OCI-LY1 (cell line): ENCODE results near the gene MAP3K7CL.

ENCODE experiments used
- H2AFZ ChIP-seq: fragments of 200-600 bp; sonication (generic), shearing (Covaris generic); 2 replicates; pipeline ENCODE4 v1.6.0; 2014; ENCODE audit warnings: antibody characterized with exemption, mild to moderate bottlenecking, low read length
- H3F3A ChIP-seq: fragments of 200-600 bp; sonication (generic), shearing (Covaris generic); 2 replicates; pipeline ENCODE4 v1.6.0; 2014; ENCODE audit warnings: mild to moderate bottlenecking, antibody characterized with exemption, low read length, moderate library complexity; ENCODE audit not compliant: insufficient read depth
- H3K27ac ChIP-seq: fragments of 200-600 bp; sonication (generic); 2 replicates; pipeline ENCODE4 v1.5.1; 2014; ENCODE audit warnings: low read length, mixed run types, mild to moderate bottlenecking, low read depth; ENCODE audit not compliant: poor library complexity, severe bottlenecking
- H3K27me3 ChIP-seq: fragments of 200-600 bp; sonication (generic); 2 replicates; pipeline ENCODE4 v1.6.0; 2014; ENCODE audit warnings: antibody characterized with exemption, mild to moderate bottlenecking, low read length, moderate library complexity; ENCODE audit not compliant: insufficient read depth
- H3K36me3 ChIP-seq: fragments of 200-600 bp; sonication (generic); 2 replicates; pipeline ENCODE4 v1.6.1; 2014; ENCODE audit warnings: mild to moderate bottlenecking, antibody characterized with exemption, low read length, moderate library complexity, mixed read lengths; ENCODE audit not compliant: insufficient read depth
- H3K4me1 ChIP-seq: fragments of 200-600 bp; sonication (generic); 2 replicates; pipeline ENCODE4 v1.5.1; 2014; ENCODE audit warnings: mild to moderate bottlenecking, low read length, moderate library complexity; ENCODE audit not compliant: insufficient read depth, severe bottlenecking
- H3K4me2 ChIP-seq: fragments of 200-600 bp; sonication (generic), shearing (Covaris generic); 2 replicates; pipeline ENCODE4 v1.6.1; 2014; ENCODE audit warnings: low read length
- H3K4me3 ChIP-seq: fragments of 200-600 bp; sonication (generic); 2 replicates; pipeline ENCODE4 v1.5.1; 2014; ENCODE audit warnings: low read length, low read depth, mild to moderate bottlenecking, mixed read lengths; ENCODE audit not compliant: poor library complexity, severe bottlenecking
- H3K79me2 ChIP-seq: fragments of 200-600 bp; shearing (Covaris generic); 2 replicates; pipeline ENCODE4 v1.6.1; 2016; ENCODE audit warnings: mixed run types, low read length, mixed read lengths; ENCODE audit not compliant: insufficient read depth
- H3K9ac ChIP-seq: fragments of 200-600 bp; sonication (generic), shearing (Covaris generic); 2 replicates; pipeline ENCODE4 v1.6.1; 2014; ENCODE audit warnings: mild to moderate bottlenecking, low read length, mixed read lengths
- H3K9me2 ChIP-seq: fragments of 200-600 bp; sonication (generic), shearing (Covaris generic); 2 replicates; pipeline ENCODE4 v1.6.1; 2014; ENCODE audit warnings: low read depth, mild to moderate bottlenecking, low read length, mixed read lengths
- H3K9me3 ChIP-seq: fragments of 200-600 bp; shearing (Covaris generic); 2 replicates; pipeline ENCODE4 v1.6.1; 2014; ENCODE audit warnings: low read length, mixed read lengths
- H4K20me1 ChIP-seq: fragments of 200-600 bp; sonication (generic), shearing (Covaris generic); 2 replicates; pipeline ENCODE4 v1.6.0; 2016; ENCODE audit warnings: mild to moderate bottlenecking, low read length; ENCODE audit not compliant: insufficient read depth
- CTCF ChIP-seq: fragments of 200-600 bp; sonication (generic), shearing (Covaris generic); IDR thresholded peaks from 2 replicates; pipeline ENCODE4 v1.5.1; 2017; ENCODE audit warnings: mild to moderate bottlenecking, antibody characterized with exemption, low read length, moderate library complexity, mixed read lengths
- EZH2 ChIP-seq: fragments of 200-600 bp; sonication (generic), shearing (Covaris generic); IDR thresholded peaks from 2 replicates; pipeline ENCODE4 v1.8.0; 2017; ENCODE audit warnings: borderline replicate concordance, mixed run types, mild to moderate bottlenecking, antibody characterized with exemption, low read length, moderate library complexity, mixed read lengths

MAP3K7CL gene

DNA sequence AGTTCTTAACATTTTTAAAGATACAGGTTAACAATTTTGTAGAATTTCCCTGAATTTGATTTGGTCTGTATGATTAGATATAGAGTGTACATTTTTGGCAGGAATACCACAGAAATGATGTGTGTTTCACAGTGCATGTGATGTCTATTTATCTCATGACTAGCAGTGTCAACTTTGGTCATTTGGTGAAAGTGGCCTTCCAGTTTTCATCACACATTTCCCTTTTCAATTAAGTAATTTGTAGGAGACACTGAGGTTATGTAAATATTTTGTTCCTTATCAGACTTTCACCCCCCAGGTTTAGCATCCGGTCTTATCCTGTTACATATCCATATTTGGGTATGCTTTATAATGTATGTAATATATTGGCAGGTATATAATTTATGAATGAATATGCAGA is 41.8 kb downstream of the MAP3K7CL start:
- no peak for TF ChIP-seq CTCF
- TF ChIP-seq EZH2, result no peak
- H3K27ac ChIP-seq, result no peak overlapping the region
- H3K9me3 ChIP-seq, result no peaks in the 10 kb centered on the region
- H3K4me3 ChIP-seq, result no peak overlapping the region
- no peaks in the 10 kb centered on the region for H3K79me2 ChIP-seq
- peaks cover 23% of the 10 kb centered on the region for H3K4me1 ChIP-seq
- H3K4me2 ChIP-seq, result no peak overlapping the region
- H2AFZ ChIP-seq, result no peak overlapping the region
- 0 out of 2 replicates have a peak, but pooled peaks cover 5% of the 10 kb centered on the region for H3F3A ChIP-seq
- H3K9me2 ChIP-seq, result no peaks in the 10 kb centered on the region
- no peaks in the 10 kb centered on the region for H3K27me3 ChIP-seq
- H3K9ac ChIP-seq, result no peak overlapping the region
- H4K20me1 ChIP-seq, result no peaks in the 10 kb centered on the region
- no peaks in the 10 kb centered on the region for H3K36me3 ChIP-seq

DNA sequence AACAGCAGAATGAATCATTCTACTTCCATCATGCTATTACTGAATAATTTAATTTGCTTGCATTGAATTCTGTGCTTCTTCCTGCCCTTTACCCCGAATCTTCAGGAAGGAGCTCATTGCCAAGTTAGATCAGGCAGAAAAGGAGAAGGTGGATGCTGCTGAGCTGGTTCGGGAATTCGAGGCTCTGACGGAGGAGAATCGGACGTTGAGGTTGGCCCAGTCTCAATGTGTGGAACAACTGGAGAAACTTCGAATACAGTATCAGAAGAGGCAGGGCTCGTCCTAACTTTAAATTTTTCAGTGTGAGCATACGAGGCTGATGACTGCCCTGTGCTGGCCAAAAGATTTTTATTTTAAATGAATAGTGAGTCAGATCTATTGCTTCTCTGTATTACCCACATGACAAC is 44.2 kb downstream of the MAP3K7CL start:
- peaks cover 23% of the 10 kb centered on the region for H3K4me1 ChIP-seq
- H3F3A ChIP-seq, result 0 out of 2 replicates have a peak, but pooled peaks cover 5% of the 10 kb centered on the region
- H3K36me3 ChIP-seq, result no peaks in the 10 kb centered on the region
- H3K27me3 ChIP-seq, result no peaks in the 10 kb centered on the region
- H3K79me2 ChIP-seq, result no peaks in the 10 kb centered on the region
- no peak overlapping the region for H3K27ac ChIP-seq
- no peaks in the 10 kb centered on the region for H3K9me3 ChIP-seq
- no peaks in the 10 kb centered on the region for H3K9me2 ChIP-seq
- H3K9ac ChIP-seq, result no peak overlapping the region
- H2AFZ ChIP-seq, result no peak overlapping the region
- H3K4me3 ChIP-seq, result no peak overlapping the region
- TF ChIP-seq CTCF (no peak), EZH2 (no peak)
- H3K4me2 ChIP-seq, result no peak overlapping the region
- no peaks in the 10 kb centered on the region for H4K20me1 ChIP-seq

- H3K9me2 ChIP-seq, result no peaks in the 10 kb centered on the region
- no peaks in the 10 kb centered on the region for H4K20me1 ChIP-seq
- no peak overlapping the region for H3K9ac ChIP-seq
- H3K27ac ChIP-seq, result peak overlapping the region; percentile 7
- peaks cover 23% of the 10 kb centered on the region for H3K4me1 ChIP-seq
- no peaks in the 10 kb centered on the region for H3K9me3 ChIP-seq
- H3K4me3 ChIP-seq, result peak overlapping the region; percentile 14
- H3K79me2 ChIP-seq, result no peaks in the 10 kb centered on the region
- no peak overlapping the region for H2AFZ ChIP-seq
- no peaks in the 10 kb centered on the region for H3K27me3 ChIP-seq
- no peaks in the 10 kb centered on the region for H3K36me3 ChIP-seq
- peak overlapping the region; percentile 13; the same call in 1 of the 2 replicates for H3K4me2 ChIP-seq
- 0 out of 2 replicates have a peak, but pooled peaks cover 5% of the 10 kb centered on the region for H3F3A ChIP-seq
- TF ChIP-seq CTCF, result no peak
- TF ChIP-seq EZH2, result no peak
Observed at GRCh38 chr21:29175408-29176134, 45.1 kb downstream of the MAP3K7CL start.
